GM12878 (cell line): ENCODE results near the gene MRPL36.

Experiments used
- ATF2 ChIP-seq: IDR thresholded peaks from 2 replicates; pipeline ENCODE4 v1.6.1; 2012; ENCODE audit warnings: low read length, inconsistent platforms
- DPF2 ChIP-seq: fragments of 450-650 bp; IDR thresholded peaks from 2 replicates; pipeline ENCODE4 v1.6.1; 2017; ENCODE audit warnings: mild to moderate bottlenecking
- EZH2 ChIP-seq: IDR thresholded peaks from 2 replicates; pipeline ENCODE4 v1.6.1; 2012; ENCODE audit warnings: low read depth, mild to moderate bottlenecking, control low read depth, inconsistent platforms, low read length, borderline replicate concordance; ENCODE audit not compliant: control insufficient read depth
- GABPA ChIP-seq: IDR thresholded peaks from 2 replicates; pipeline ENCODE4 v1.6.1; 2014; ENCODE audit warnings: antibody characterized with exemption, low read depth, mild to moderate bottlenecking, inconsistent platforms
- HCFC1 ChIP-seq: fragments of 150-350 bp; IDR thresholded peaks from 2 replicates; pipeline ENCODE4 v1.6.1; 2014; ENCODE audit warnings: low read length
- POLR2A ChIP-seq: IDR thresholded peaks from 2 replicates; pipeline ENCODE4 v1.6.1; 2011; ENCODE audit warnings: low read depth, mild to moderate bottlenecking, low read length
- POLR2AphosphoS2 ChIP-seq: IDR thresholded peaks from 2 replicates; pipeline ENCODE4 v1.6.1; 2011; ENCODE audit warnings: low read depth, mild to moderate bottlenecking, low read length, improper control_type of control experiment, moderate library complexity
- POLR2AphosphoS5 ChIP-seq: IDR thresholded peaks from 2 replicates; pipeline ENCODE4 v1.6.1; 2011; ENCODE audit warnings: mild to moderate bottlenecking, low read length, inconsistent platforms
- RAD21 ChIP-seq: IDR thresholded peaks from 2 replicates; pipeline ENCODE4 v1.6.1; 2011; ENCODE audit warnings: mild to moderate bottlenecking, low read depth, low read length, moderate library complexity; ENCODE audit not compliant: insufficient read depth
- SPI1 ChIP-seq: IDR thresholded peaks from 2 replicates; pipeline ENCODE4 v1.6.1; 2011; ENCODE audit warnings: low read depth, mild to moderate bottlenecking, low read length, moderate library complexity, borderline replicate concordance; ENCODE audit not compliant: insufficient read depth
- TCF12 ChIP-seq: IDR thresholded peaks from 2 replicates; pipeline ENCODE4 v1.6.1; 2011; ENCODE audit warnings: low read depth, mild to moderate bottlenecking, low read length
- USF2 ChIP-seq: IDR thresholded peaks from 2 replicates; pipeline ENCODE4 v1.6.1; 2011; ENCODE audit warnings: low read depth, low read length, improper control_type of control experiment, borderline replicate concordance

GRCh38 chr5:1776831-1777230 lies 22.8 kb downstream of the MRPL36 start:
- TF ChIP-seq ATF2 (no peak), POLR2AphosphoS2 (no peak), SPI1 (no peak), USF2 (no peak), RAD21 (no peak), DPF2 (no peak), EZH2 (no peak), HCFC1 (no peak), GABPA (no peak), TCF12 (no peak), POLR2A (no peak), POLR2AphosphoS5 (no peak)
